DOHH2 (cell line): Measurements from ENCODE around the gene SEC63.

Experiments used
- CTCF ChIP-seq: fragments of 200-600 bp; sonication (generic); IDR thresholded peaks from one replicate; pipeline ENCODE4 v1.5.1; 2014; ENCODE audit warnings: antibody characterized with exemption, mild to moderate bottlenecking, low read depth, low read length; ENCODE audit not compliant: poor library complexity, severe bottlenecking
- EZH2phosphoT487 ChIP-seq: fragments of 200-600 bp; sonication (generic); IDR thresholded peaks from 2 replicates; pipeline ENCODE4 v1.6.1; 2017; ENCODE audit warnings: borderline replicate concordance, mild to moderate bottlenecking, antibody characterized with exemption, low read length, moderate library complexity, mixed read lengths

- TF ChIP-seq CTCF (no peak), EZH2phosphoT487 (no peak)
These were observed 1.8 kb downstream of the SEC63 start for GRCh38 chr6:107956181-107956580.
